Measurements from ENCODE around the gene FGF18. TPM values are rescaled to one million over a fixed set of nuclear protein-coding genes. Genes with fewer than 3 reads are reported as not detected.

FGF18 gene
- total and polyA plus RNA-seq, 10 of the 15 experiments (the other 5 are each of a cell fraction or from before 2014, with no cell fraction given): 0.03 to 0.10 (median 0.06) TPM; not detected in 5

DNA sequence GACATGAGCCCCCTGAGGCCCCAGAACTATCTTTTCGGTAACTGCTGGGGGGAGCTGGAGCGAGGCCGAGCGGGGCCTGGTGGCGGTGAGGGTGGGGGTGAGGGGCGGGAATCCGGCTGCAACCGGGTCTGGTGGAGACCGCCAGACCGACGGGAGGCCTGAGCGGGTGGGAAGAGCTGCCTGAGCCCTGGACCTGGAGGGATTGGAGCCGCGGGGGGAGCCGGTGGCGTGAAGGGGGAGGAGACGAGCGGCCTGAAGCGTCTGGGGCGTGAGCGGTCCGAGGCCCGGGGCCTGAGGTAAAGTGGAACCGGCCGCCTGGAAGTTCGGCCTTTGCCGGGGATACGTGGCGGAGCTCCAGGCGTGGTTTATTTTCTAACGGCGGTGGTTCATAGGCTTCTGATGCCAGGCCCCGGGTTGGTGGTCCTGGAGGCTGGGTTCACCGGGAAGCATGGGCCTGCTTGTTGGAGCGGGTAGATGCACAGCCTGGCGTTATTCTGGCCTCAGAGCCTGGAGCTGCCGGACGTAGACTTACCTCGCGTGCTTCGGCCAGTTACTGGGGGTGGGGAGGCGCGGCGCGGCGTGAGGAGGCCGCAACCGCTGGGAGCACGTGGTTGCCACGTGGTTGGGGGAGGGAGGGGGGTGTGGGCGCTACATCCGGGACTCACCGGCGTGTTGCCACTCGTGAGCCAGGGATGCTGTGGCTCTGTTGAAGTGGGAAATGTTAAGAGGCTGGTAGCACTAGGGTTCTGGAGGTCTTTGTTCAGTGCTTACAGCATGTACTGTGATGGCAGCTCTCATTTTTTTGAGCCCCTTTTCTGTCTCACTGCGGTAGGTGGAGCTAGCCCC, 31.3 kb upstream of the FGF18 start (continued):
- TF ChIP-seq, protein P1, sequence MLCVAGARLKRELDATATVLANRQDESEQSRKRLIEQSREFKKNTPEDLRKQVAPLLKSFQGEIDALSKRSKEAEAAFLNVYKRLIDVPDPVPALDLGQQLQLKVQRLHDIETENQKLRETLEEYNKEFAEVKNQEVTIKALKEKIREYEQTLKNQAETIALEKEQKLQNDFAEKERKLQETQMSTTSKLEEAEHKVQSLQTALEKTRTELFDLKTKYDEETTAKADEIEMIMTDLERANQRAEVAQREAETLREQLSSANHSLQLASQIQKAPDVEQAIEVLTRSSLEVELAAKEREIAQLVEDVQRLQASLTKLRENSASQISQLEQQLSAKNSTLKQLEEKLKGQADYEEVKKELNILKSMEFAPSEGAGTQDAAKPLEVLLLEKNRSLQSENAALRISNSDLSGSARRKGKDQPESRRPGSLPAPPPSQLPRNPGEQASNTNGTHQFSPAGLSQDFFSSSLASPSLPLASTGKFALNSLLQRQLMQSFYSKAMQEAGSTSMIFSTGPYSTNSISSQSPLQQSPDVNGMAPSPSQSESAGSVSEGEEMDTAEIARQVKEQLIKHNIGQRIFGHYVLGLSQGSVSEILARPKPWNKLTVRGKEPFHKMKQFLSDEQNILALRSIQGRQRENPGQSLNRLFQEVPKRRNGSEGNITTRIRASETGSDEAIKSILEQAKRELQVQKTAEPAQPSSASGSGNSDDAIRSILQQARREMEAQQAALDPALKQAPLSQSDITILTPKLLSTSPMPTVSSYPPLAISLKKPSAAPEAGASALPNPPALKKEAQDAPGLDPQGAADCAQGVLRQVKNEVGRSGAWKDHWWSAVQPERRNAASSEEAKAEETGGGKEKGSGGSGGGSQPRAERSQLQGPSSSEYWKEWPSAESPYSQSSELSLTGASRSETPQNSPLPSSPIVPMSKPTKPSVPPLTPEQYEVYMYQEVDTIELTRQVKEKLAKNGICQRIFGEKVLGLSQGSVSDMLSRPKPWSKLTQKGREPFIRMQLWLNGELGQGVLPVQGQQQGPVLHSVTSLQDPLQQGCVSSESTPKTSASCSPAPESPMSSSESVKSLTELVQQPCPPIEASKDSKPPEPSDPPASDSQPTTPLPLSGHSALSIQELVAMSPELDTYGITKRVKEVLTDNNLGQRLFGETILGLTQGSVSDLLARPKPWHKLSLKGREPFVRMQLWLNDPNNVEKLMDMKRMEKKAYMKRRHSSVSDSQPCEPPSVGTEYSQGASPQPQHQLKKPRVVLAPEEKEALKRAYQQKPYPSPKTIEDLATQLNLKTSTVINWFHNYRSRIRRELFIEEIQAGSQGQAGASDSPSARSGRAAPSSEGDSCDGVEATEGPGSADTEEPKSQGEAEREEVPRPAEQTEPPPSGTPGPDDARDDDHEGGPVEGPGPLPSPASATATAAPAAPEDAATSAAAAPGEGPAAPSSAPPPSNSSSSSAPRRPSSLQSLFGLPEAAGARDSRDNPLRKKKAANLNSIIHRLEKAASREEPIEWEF (IDR thresholded peaks at IDR 0.05; ENCODE audit: insufficient replicate concordance, low read depth, low read length): no peak
- TF ChIP-seq, protein P2, sequence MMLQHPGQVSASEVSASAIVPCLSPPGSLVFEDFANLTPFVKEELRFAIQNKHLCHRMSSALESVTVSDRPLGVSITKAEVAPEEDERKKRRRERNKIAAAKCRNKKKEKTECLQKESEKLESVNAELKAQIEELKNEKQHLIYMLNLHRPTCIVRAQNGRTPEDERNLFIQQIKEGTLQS (IDR thresholded peaks at IDR 0.05; ENCODE audit: borderline replicate concordance, extremely low read depth, low read depth, low read length): peak; percentile 83; the same call in 1 of the 2 replicates
- TF ChIP-seq POU2F2 (IDR thresholded peaks at IDR 0.05; ENCODE audit: borderline replicate concordance, low read depth, low read length) (peak; percentile 57), NR2F1 (conservative IDR thresholded peaks at IDR 0.05) (no peak), RFX5 (IDR thresholded peaks at IDR 0.05; ENCODE audit: low read depth, low read length) (no peak), NRF1 (conservative IDR thresholded peaks at IDR 0.05; ENCODE audit: low read depth, low read length) (no peak), SMARCA5 (IDR thresholded peaks at IDR 0.05) (no peak), NR2C2 (IDR thresholded peaks at IDR 0.05; ENCODE audit: borderline replicate concordance, control insufficient read depth, insufficient read length, low read depth) (no peak), ATF7 (IDR thresholded peaks at IDR 0.05; ENCODE audit: low read depth) (no peak), ETV6 (conservative IDR thresholded peaks at IDR 0.05 in 1 of 2, IDR thresholded peaks at IDR 0.05 in 1 of 2; ENCODE audit: borderline replicate concordance in 1 of 2, low read depth in 1 of 2) (no peak), KAT2A (conservative IDR thresholded peaks at IDR 0.05; ENCODE audit: control insufficient read depth, low read depth, low read length) (no peak), FOS (IDR thresholded peaks at IDR 0.05; ENCODE audit: borderline replicate concordance, extremely low read depth, insufficient read length) (peak; percentile 39), TCF7 (IDR thresholded peaks at IDR 0.05; ENCODE audit: borderline replicate concordance) (no peak), MYB (IDR thresholded peaks at IDR 0.05; ENCODE audit: borderline replicate concordance, low read depth, low read length) (no peak), SMAD5 (IDR thresholded peaks at IDR 0.05; ENCODE audit: low read depth) (no peak; the same call in 1 of the 2 replicates)
- TF ChIP-seq, protein P3, sequence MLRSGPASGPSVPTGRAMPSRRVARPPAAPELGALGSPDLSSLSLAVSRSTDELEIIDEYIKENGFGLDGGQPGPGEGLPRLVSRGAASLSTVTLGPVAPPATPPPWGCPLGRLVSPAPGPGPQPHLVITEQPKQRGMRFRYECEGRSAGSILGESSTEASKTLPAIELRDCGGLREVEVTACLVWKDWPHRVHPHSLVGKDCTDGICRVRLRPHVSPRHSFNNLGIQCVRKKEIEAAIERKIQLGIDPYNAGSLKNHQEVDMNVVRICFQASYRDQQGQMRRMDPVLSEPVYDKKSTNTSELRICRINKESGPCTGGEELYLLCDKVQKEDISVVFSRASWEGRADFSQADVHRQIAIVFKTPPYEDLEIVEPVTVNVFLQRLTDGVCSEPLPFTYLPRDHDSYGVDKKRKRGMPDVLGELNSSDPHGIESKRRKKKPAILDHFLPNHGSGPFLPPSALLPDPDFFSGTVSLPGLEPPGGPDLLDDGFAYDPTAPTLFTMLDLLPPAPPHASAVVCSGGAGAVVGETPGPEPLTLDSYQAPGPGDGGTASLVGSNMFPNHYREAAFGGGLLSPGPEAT (IDR thresholded peaks at IDR 0.05; ENCODE audit: low read depth): no peak
- TF ChIP-seq, protein P4, sequence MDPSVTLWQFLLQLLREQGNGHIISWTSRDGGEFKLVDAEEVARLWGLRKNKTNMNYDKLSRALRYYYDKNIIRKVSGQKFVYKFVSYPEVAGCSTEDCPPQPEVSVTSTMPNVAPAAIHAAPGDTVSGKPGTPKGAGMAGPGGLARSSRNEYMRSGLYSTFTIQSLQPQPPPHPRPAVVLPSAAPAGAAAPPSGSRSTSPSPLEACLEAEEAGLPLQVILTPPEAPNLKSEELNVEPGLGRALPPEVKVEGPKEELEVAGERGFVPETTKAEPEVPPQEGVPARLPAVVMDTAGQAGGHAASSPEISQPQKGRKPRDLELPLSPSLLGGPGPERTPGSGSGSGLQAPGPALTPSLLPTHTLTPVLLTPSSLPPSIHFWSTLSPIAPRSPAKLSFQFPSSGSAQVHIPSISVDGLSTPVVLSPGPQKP (IDR thresholded peaks at IDR 0.05; ENCODE audit: low read depth, low read length): no peak; the same call in 1 of the 2 replicates
